NT2/D1 (cell line): ENCODE results near the gene LOXHD1.

ENCODE experiments used
- SUZ12 ChIP-seq: IDR thresholded peaks from 2 replicates; pipeline ENCODE4 v1.6.1; 2011; ENCODE audit not compliant: insufficient read length, insufficient read depth; ENCODE audit errors: extremely low read depth
- ZNF274 ChIP-seq: IDR thresholded peaks from 2 replicates; pipeline ENCODE4 v1.6.1; 2011; ENCODE audit warnings: mild to moderate bottlenecking, low read depth, low read length

DNA sequence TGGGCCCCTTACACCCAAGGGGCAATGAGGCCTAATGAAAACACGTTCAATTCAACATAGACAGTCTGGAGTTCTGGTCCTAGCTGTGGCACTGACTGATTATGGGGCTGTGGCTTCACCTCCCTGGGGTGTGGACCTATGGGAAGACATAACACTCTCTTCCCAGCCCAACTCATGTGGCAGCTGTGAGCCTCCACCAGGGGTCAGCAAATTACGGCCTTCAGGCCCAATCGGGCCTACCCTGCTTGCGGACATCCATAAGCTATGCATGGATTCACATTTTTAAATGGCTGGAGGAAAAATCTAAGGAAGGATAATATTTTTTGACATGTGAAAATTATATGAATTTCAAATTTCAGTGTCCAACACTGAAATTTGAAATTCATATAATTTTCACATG is 101.3 kb downstream of the LOXHD1 start:
- TF ChIP-seq SUZ12 (no peak), ZNF274 (no peak)
